H1 (cell line): ENCODE results near the gene CEBPB. TPM values are rescaled to one million over a fixed set of nuclear protein-coding genes. Genes with fewer than 3 reads are reported as not detected.

Experiments used
- CTCF ChIA-PET: fragments of 300-600 bp; sonication (Branson Sonifier 250); formaldehyde crosslinking; loops from one replicate; lab custom pipeline; 2021; ENCODE audit not compliant: partially characterized antibody; lab: Charles Lee
- POLR2A ChIA-PET: fragments of 300-600 bp; sonication (Branson Sonifier 250); formaldehyde crosslinking; loops from one replicate; lab custom pipeline; 2021; ENCODE audit warnings: inconsistent platforms; ENCODE audit not compliant: partially characterized antibody; lab: Charles Lee
- DNase-seq, 2 experiments: peaks; one replicate each; pipeline versions ENCODE4 v3.0.0 to v3.0.0-alpha.2; 2010 to 2022; ENCODE audit warnings: low spot score in 2 of 2, low read depth in 1 of 2, mixed read lengths in 1 of 2
- FAIRE-seq: peaks from 2 replicates; lab custom pipeline; 2011; peaks lifted over from hg19 to GRCh38; lab: Jason Lieb, UNC
- H2AFZ ChIP-seq: 2 replicates; pipeline ENCODE4 v1.8.1; 2012; ENCODE audit warnings: low read length, inconsistent platforms
- H2AK5ac ChIP-seq: 2 replicates; pipeline ENCODE4 v1.6.1; 2013; ENCODE audit warnings: low read depth, low read length
- H2BK120ac ChIP-seq: replicated peaks from 2 replicates; pipeline ENCODE3; 2013; ENCODE audit warnings: low read depth, low read length, inconsistent platforms
- H2BK12ac ChIP-seq: 2 replicates; pipeline ENCODE4 v1.6.1; 2013; ENCODE audit warnings: low read depth, low read length
- H2BK15ac ChIP-seq: 2 replicates; pipeline ENCODE4 v1.6.1; 2013; ENCODE audit warnings: low read length
- H2BK20ac ChIP-seq: 2 replicates; pipeline ENCODE4 v1.6.1; 2013; ENCODE audit warnings: low read length
- H2BK5ac ChIP-seq: 2 replicates; pipeline ENCODE4 v1.6.1; 2013; ENCODE audit warnings: low read depth, low read length
- H3K14ac ChIP-seq: 2 replicates; pipeline ENCODE4 v1.6.1; 2013; ENCODE audit warnings: inconsistent platforms; ENCODE audit not compliant: insufficient read length
- H3K18ac ChIP-seq: 2 replicates; pipeline ENCODE4 v1.6.1; 2013; ENCODE audit warnings: low read length; ENCODE audit errors: extremely low read depth
- H3K23ac ChIP-seq: 2 replicates; pipeline ENCODE4 v1.6.1; 2013; ENCODE audit warnings: inconsistent platforms; ENCODE audit not compliant: insufficient read length
- H3K23me2 ChIP-seq: 2 replicates; pipeline ENCODE4 v1.6.1; 2013; ENCODE audit warnings: low read depth, low read length
- H3K27ac ChIP-seq: 2 replicates; pipeline ENCODE4 v1.6.1; 2011; ENCODE audit warnings: low read depth, low read length, inconsistent platforms
- H3K27me3 ChIP-seq, 4 experiments: replicated peaks in 1 of 4; 1 replicate in 1 of 4; 2 replicates in 3 of 4; pipeline versions ENCODE4 v1.6.1 to v1.8.1; 2011 to 2013; ENCODE audit warnings: low read length in 3 of 4, mild to moderate bottlenecking in 3 of 4, inconsistent platforms in 2 of 4, mixed read lengths in 2 of 4, moderate library complexity in 1 of 4; ENCODE audit not compliant: control insufficient read depth in 3 of 4, insufficient read depth in 3 of 4; ENCODE audit errors: extremely low read depth in 1 of 4
- H3K36me3 ChIP-seq, 4 experiments: 2 replicates each; pipeline versions ENCODE4 v1.6.1 to v1.8.1; 2011 to 2013; ENCODE audit warnings: mild to moderate bottlenecking in 4 of 4, low read length in 3 of 4, moderate library complexity in 2 of 4, control low read depth in 1 of 4, inconsistent platforms in 1 of 4; ENCODE audit not compliant: insufficient read depth in 4 of 4, control insufficient read depth in 2 of 4
- H3K4ac ChIP-seq: replicated peaks from 2 replicates; pipeline ENCODE3; 2013; ENCODE audit warnings: low read length, low read depth, mixed read lengths, inconsistent platforms; ENCODE audit not compliant: insufficient read length
- H3K4me1 ChIP-seq, 4 experiments: replicated peaks in 1 of 4; 1 replicate in 1 of 4; 2 replicates in 3 of 4; pipeline versions ENCODE4 v1.6.1 to v1.8.1; 2011 to 2013; ENCODE audit warnings: low read length in 3 of 4, inconsistent platforms in 2 of 4, mixed read lengths in 1 of 4; ENCODE audit not compliant: insufficient read depth in 4 of 4, control insufficient read depth in 3 of 4
- H3K4me2 ChIP-seq, 2 experiments: 2 replicates each; pipeline versions ENCODE4 v1.6.1 to v1.8.1; 2011 to 2013; ENCODE audit warnings: low read depth in 2 of 2, low read length in 2 of 2, control low read depth in 1 of 2, inconsistent platforms in 1 of 2, mild to moderate bottlenecking in 1 of 2; ENCODE audit not compliant: insufficient read depth in 1 of 2
- H3K4me3 ChIP-seq, 4 experiments: fragments of 200-600, 300-600 bp in 1 of 4; sonication (generic), shearing (Covaris generic), sonication (Bioruptor Twin) in 1 of 4; 2 replicates each; pipeline versions ENCODE4 v1.5.1 to v1.8.1; 2011 to 2016; ENCODE audit warnings: low read length in 4 of 4, low read depth in 3 of 4, control low read depth in 2 of 4, inconsistent platforms in 2 of 4, mild to moderate bottlenecking in 2 of 4, mixed read lengths in 1 of 4, moderate library complexity in 1 of 4; ENCODE audit not compliant: insufficient read depth in 2 of 4; ENCODE audit errors: extremely low read depth in 1 of 4
- H3K56ac ChIP-seq: replicated peaks from 2 replicates; pipeline ENCODE3; 2013; ENCODE audit warnings: low read depth, mild to moderate bottlenecking, mixed read lengths, low read length, inconsistent platforms; ENCODE audit not compliant: insufficient read length
- H3K79me1 ChIP-seq: 2 replicates; pipeline ENCODE4 v1.6.1; 2013; ENCODE audit warnings: low read depth, low read length, control low read depth
- H3K79me2 ChIP-seq, 2 experiments: 2 replicates each; pipeline versions ENCODE4 v1.6.1 to v1.8.1; 2012 to 2013; ENCODE audit warnings: low read length in 2 of 2, mild to moderate bottlenecking in 2 of 2, inconsistent platforms in 1 of 2; ENCODE audit not compliant: insufficient read depth in 2 of 2, control insufficient read depth in 1 of 2
- H3K9ac ChIP-seq, 4 experiments: replicated peaks in 1 of 4; 1 replicate in 1 of 4; 2 replicates in 3 of 4; pipeline versions ENCODE4 v1.6.1 to v1.8.1; 2011 to 2013; ENCODE audit warnings: low read depth in 3 of 4, low read length in 3 of 4, control low read depth in 2 of 4, mild to moderate bottlenecking in 2 of 4, moderate library complexity in 2 of 4, inconsistent platforms in 1 of 4; ENCODE audit errors: extremely low read depth in 1 of 4
- H3K9me3 ChIP-seq, 2 experiments: 2 replicates each; pipeline versions ENCODE4 v1.6.1 to v1.8.1; 2012 to 2013; ENCODE audit warnings: mild to moderate bottlenecking in 2 of 2, moderate library complexity in 2 of 2, control low read depth in 1 of 2, inconsistent platforms in 1 of 2, low read depth in 1 of 2, low read length in 1 of 2, mixed read lengths in 1 of 2; ENCODE audit not compliant: insufficient read depth in 2 of 2
- H4K20me1 ChIP-seq, 2 experiments: replicated peaks in 1 of 2; 2 replicates each; pipeline versions ENCODE3 to v1.8.1; 2011 to 2013; ENCODE audit warnings: inconsistent platforms in 2 of 2, low read length in 2 of 2, mild to moderate bottlenecking in 1 of 2; ENCODE audit not compliant: insufficient read depth in 2 of 2, control insufficient read depth in 1 of 2
- H4K5ac ChIP-seq: 2 replicates; pipeline ENCODE4 v1.6.1; 2013; ENCODE audit warnings: low read length, low read depth, mixed read lengths, inconsistent platforms; ENCODE audit not compliant: insufficient read length
- H4K8ac ChIP-seq: 2 replicates; pipeline ENCODE4 v1.8.0; 2013; ENCODE audit warnings: mild to moderate bottlenecking, moderate library complexity, low read length, inconsistent platforms; ENCODE audit not compliant: insufficient read depth; ENCODE audit errors: extremely low read depth
- H4K91ac ChIP-seq: replicated peaks from 2 replicates; pipeline ENCODE3; 2013; ENCODE audit warnings: low read length, mixed read lengths, inconsistent platforms; ENCODE audit not compliant: insufficient read length
- CTCF ChIP-seq, 3 experiments: IDR thresholded peaks; 1 replicate in 2 of 3; 2 replicates in 1 of 3; pipeline versions ENCODE4 v1.5.1 to v1.6.1; 2011; ENCODE audit warnings: low read length in 3 of 3, mild to moderate bottlenecking in 3 of 3, inconsistent platforms in 2 of 3, low read depth in 1 of 3, moderate library complexity in 1 of 3; ENCODE audit not compliant: insufficient read depth in 1 of 3; ENCODE audit errors: control extremely low read depth in 1 of 3
- JUN ChIP-seq: IDR thresholded peaks from 2 replicates; pipeline ENCODE4 v1.6.1; 2011; ENCODE audit warnings: low read depth, mild to moderate bottlenecking, improper control_type of control experiment, low read length
- MAFK ChIP-seq: IDR thresholded peaks from 2 replicates; pipeline ENCODE4 v1.6.1; 2012; ENCODE audit warnings: low read depth, mild to moderate bottlenecking, improper control_type of control experiment, low read length
- POLR2AphosphoS5 ChIP-seq: IDR thresholded peaks from 2 replicates; pipeline ENCODE4 v1.6.1; 2011; ENCODE audit warnings: low read depth, low read length
- RAD21 ChIP-seq, 2 experiments: IDR thresholded peaks in 1 of 2; conservative IDR thresholded peaks in 1 of 2; 2 replicates each; pipeline ENCODE4 v1.6.1; 2011; ENCODE audit warnings: low read depth in 2 of 2, low read length in 2 of 2, improper control_type of control experiment in 1 of 2, inconsistent platforms in 1 of 2, mild to moderate bottlenecking in 1 of 2, moderate library complexity in 1 of 2
- WGBS, 2 experiments: shearing (Covaris generic) in 1 of 2; methylation state at CpG; one replicate each; pipeline versions ENCODE4 v1.1.6 to v1.1.7; 2013 to 2015; ENCODE audit warnings: low lambda C conversion rate in 2 of 2, mixed read lengths in 2 of 2, inconsistent platforms in 1 of 2, low coverage in 1 of 2, missing lambda C conversion rate in 1 of 2; ENCODE audit not compliant: insufficient replicate concordance in 2 of 2, insufficient coverage in 1 of 2, insufficient read length in 1 of 2; ENCODE audit errors: extremely low coverage in 1 of 2, missing lambda C conversion rate in 1 of 2; 5-methylcytosine and 5-hydroxymethylcytosine counted together
- polyA plus RNA-seq, 7 experiments: library from polyadenylated mRNA; depleted of rRNA in 3 of 7; stranded (reverse) in 5 of 7; unstranded in 2 of 7; fragments of >200 nt in 5 of 7; fragments of 200-250 nt in 2 of 7; gene quantifications; 1 replicate in 5 of 7; 2 replicates in 1 of 7; 4 replicates in 1 of 7; pipeline versions ENCODE4 v1.2.1 to v1.2.3, GENCODE V29; 2011 to 2013; ENCODE audit warnings: missing spikeins in 2 of 7, mixed read lengths in 2 of 7
- total RNA-seq: library from RNA; stranded (reverse); fragmentation: NEBNext Ultra II Directional; extraction: Animal tissue kit (Norgen Biotek cat#: 25700); gene quantifications from 2 replicates; pipeline ENCODE4 v1.2.1, GENCODE V29; 2021

CEBPB gene
- total and polyA plus RNA-seq, 2 of the 8 experiments (the other 6 are each of a cell fraction or from before 2014, with no cell fraction given) = 7.1 to 24.1 TPM

DNA sequence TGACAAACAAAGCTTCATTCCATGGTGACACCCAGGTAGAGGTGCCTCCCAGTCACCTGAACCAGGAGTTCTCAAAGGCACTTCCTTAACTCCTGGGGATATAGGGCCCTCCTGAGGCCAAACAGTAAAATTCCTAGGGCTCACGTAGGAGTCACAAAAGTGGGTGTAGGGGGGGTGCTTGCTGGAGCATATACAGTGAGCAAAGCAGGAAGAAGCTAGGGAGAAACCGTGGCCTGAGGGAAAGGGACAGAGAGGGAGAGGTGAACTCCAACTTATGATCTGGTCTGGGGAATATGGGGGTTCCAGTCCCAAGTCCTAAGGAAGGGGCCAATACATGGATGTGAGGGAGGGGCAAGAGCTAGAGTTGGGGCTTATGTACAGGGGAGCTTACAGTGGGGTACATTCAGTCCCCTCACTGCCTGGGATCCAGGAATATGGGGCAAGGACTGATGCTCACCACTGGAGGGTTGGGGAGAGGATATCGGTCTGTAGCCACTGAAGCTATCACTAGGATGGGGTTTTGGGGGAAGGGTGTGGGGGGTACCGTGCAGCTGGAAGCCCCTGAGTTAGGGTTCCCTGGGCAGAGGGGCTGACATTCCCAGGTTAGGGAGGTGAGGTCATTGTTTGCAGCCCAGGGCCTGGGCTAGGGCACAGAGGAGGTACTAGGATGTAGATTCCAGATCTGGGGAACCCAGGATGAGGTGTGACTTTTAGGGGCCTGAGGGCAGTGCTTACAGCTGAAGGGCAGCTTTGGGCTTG lies 38.1 kb upstream of the CEBPB start:
- Histone ChIP-seq H2BK5ac (0 out of 2 replicates have a peak overlapping the region, but pooled peaks have one; percentile 28), H2AFZ (no peak overlapping the region), H4K8ac (no peak overlapping the region), H2BK12ac (no peak overlapping the region), H2BK15ac (0 out of 2 replicates have a peak overlapping the region, but pooled peaks have one; percentile 97), H3K4me1 (peaks cover 9 to 27% (median 16%) of the 10 kb centered on the region in 4 experiments), H3K9me3 (no peaks in the 10 kb centered on the region), H3K79me1 (peaks cover 20% of the 10 kb centered on the region), H3K36me3 (peaks cover 0 to 10% (median 0%) of the 10 kb centered on the region in 4 experiments; a peak in 2 of 8 replicates), H3K27me3 (peaks cover 0 to 3% (median under 1%) of the 10 kb centered on the region in 4 experiments; a peak in 2 of 7 replicates), H3K18ac (0 out of 2 replicates have a peak overlapping the region, but pooled peaks have one; percentile 24), H3K79me2 (peaks cover 0 to 49% of the 10 kb centered on the region in 2 experiments; a peak in 2 of 4 replicates), H3K27ac (no peak overlapping the region), H3K23me2 (peaks cover 11% of the 10 kb centered on the region; the same call in 1 of the 2 replicates), H3K9ac (peak overlapping the region in 3 of 4 experiments; percentile 53 to 84 (median 68); a peak in 6 of 7 replicates), H2BK20ac (peak overlapping the region; percentile 32; the same call in 1 of the 2 replicates), H3K4ac (no peak overlapping the region), H4K5ac (no peak overlapping the region)
- 59% methylated on average over 4 of the region's 4 CpGs; no CpG with 5 or more reads in 1 of the 2 experiments for WGBS, 2 experiments
- no peak for DNase-seq
- CTCF ChIA-PET = interaction anchor here (0.6 to 8.5 kb wide), 27 partner anchors 10 to 310 kb away, joined by 3 to 141 read pairs (median 5); no protein-coding TSS in a partner anchor
- POLR2A ChIA-PET = interaction anchor here (0.6 to 4.1 kb wide), 13 partner anchors 8 to 1091 kb away, joined by 3 to 40 read pairs (median 3); partner anchors contain the start of genes CEBPB and UBE2V1
- TF ChIP-seq RAD21 (IDR thresholded peaks at IDR 0.05 in 1 of 2, conservative IDR thresholded peaks at IDR 0.05 in 1 of 2; ENCODE audit: low read depth in 2 of 2, low read length in 2 of 2) (peak; percentile 53 to 71), CTCF (IDR thresholded peaks at IDR 0.05; ENCODE audit: control extremely low read depth in 1 of 3, insufficient read depth in 1 of 3, low read depth in 1 of 3, low read length in 3 of 3) (peak; percentile 12 to 39 (median 20)), POLR2AphosphoS5 (0 out of 2 replicates have a peak, but pooled peaks have one; percentile 19), MAFK (no peak), JUN (no peak)
- TF ChIP-seq, all 59 proteins: peak for 3
- Histone ChIP-seq H3K4me3 (peak overlapping the region; percentile 61 to 98 (median 86)), H4K20me1 (peaks cover 4 to 20% of the 10 kb centered on the region in 2 experiments), H3K56ac (peak overlapping the region; percentile 49), H3K4me2 (peak overlapping the region; percentile 86 to 98), H4K91ac (no peak overlapping the region), H3K23ac (no peak overlapping the region), H2AK5ac (0 out of 2 replicates have a peak overlapping the region, but pooled peaks have one; percentile 66), H3K14ac (no peak overlapping the region), H2BK120ac (no peak overlapping the region)
- FAIRE-seq = no peak
